Ishikawa (cell line): ENCODE results near the gene FNBP1L.

Experiments
- CEBPB ChIP-seq: IDR thresholded peaks from 2 replicates; pipeline ENCODE4 v1.6.1; 2012
- CREB1 ChIP-seq: IDR thresholded peaks from 2 replicates; pipeline ENCODE4 v1.6.1; 2012; ENCODE audit warnings: low read depth
- EGR1 ChIP-seq: IDR thresholded peaks from 2 replicates; pipeline ENCODE4 v1.6.1; 2012
- EP300 ChIP-seq: IDR thresholded peaks from 2 replicates; pipeline ENCODE4 v1.6.1; 2012; ENCODE audit warnings: borderline replicate concordance
- FOXM1 ChIP-seq: IDR thresholded peaks from 2 replicates; pipeline ENCODE4 v1.6.1; 2012; ENCODE audit warnings: low read depth, borderline replicate concordance
- NFIC ChIP-seq: IDR thresholded peaks from 2 replicates; pipeline ENCODE4 v1.6.1; 2012
- RAD21 ChIP-seq: IDR thresholded peaks from 2 replicates; pipeline ENCODE4 v1.6.1; 2012; ENCODE audit warnings: low read depth
- TAF1 ChIP-seq: IDR thresholded peaks from 2 replicates; pipeline ENCODE4 v1.6.1; 2012; ENCODE audit warnings: low read depth, mild to moderate bottlenecking
- TCF12 ChIP-seq: IDR thresholded peaks from 2 replicates; pipeline ENCODE4 v1.6.1; 2012; ENCODE audit warnings: low read depth
- TEAD4 ChIP-seq: IDR thresholded peaks from 2 replicates; pipeline ENCODE4 v1.6.1; 2012
- YY1 ChIP-seq: IDR thresholded peaks from 2 replicates; pipeline ENCODE4 v1.6.1; 2012; ENCODE audit warnings: low read depth
- ZBTB7A ChIP-seq: IDR thresholded peaks from 2 replicates; pipeline ENCODE4 v1.6.1; 2012; ENCODE audit warnings: low read depth
- TF ChIP-seq, protein P1 (sequence below): IDR thresholded peaks from 2 replicates; pipeline ENCODE4 v1.6.1; 2012
- TF ChIP-seq, protein P2 (sequence below): IDR thresholded peaks from 2 replicates; pipeline ENCODE4 v1.6.1; 2012; ENCODE audit warnings: low read depth, mild to moderate bottlenecking
- TF ChIP-seq, protein P3 (sequence below): IDR thresholded peaks from 2 replicates; pipeline ENCODE4 v1.6.1; 2012

The FNBP1L gene

DNA sequence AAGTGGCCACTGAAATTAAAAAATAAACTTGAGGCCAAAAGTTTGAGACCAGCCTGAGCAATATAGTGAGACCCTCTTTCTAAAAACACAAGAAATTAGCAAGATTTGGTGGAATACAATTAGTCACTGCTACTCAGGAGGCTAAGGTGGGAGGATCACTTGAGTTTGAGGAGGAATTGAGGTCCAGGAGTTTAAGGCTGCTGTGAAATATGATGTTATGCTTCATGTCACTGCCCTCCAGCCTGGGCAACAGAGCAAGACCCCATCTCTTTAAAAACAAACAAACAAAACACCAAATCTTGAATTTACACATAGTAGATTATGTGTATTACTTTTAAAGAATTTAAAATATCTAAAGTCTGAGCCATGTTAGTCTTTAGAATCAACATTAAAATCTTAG is 6.3 kb upstream of the FNBP1L start:
- TF ChIP-seq TEAD4 (no peak), CEBPB (no peak), EP300 (no peak), EGR1 (no peak), RAD21 (no peak), FOXM1 (no peak), TCF12 (no peak), ZBTB7A (no peak), TAF1 (no peak), YY1 (no peak), CREB1 (no peak), NFIC (no peak)
- TF ChIP-seq, protein P1, sequence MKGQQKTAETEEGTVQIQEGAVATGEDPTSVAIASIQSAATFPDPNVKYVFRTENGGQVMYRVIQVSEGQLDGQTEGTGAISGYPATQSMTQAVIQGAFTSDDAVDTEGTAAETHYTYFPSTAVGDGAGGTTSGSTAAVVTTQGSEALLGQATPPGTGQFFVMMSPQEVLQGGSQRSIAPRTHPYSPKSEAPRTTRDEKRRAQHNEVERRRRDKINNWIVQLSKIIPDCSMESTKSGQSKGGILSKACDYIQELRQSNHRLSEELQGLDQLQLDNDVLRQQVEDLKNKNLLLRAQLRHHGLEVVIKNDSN = no peak
- TF ChIP-seq, protein P2, sequence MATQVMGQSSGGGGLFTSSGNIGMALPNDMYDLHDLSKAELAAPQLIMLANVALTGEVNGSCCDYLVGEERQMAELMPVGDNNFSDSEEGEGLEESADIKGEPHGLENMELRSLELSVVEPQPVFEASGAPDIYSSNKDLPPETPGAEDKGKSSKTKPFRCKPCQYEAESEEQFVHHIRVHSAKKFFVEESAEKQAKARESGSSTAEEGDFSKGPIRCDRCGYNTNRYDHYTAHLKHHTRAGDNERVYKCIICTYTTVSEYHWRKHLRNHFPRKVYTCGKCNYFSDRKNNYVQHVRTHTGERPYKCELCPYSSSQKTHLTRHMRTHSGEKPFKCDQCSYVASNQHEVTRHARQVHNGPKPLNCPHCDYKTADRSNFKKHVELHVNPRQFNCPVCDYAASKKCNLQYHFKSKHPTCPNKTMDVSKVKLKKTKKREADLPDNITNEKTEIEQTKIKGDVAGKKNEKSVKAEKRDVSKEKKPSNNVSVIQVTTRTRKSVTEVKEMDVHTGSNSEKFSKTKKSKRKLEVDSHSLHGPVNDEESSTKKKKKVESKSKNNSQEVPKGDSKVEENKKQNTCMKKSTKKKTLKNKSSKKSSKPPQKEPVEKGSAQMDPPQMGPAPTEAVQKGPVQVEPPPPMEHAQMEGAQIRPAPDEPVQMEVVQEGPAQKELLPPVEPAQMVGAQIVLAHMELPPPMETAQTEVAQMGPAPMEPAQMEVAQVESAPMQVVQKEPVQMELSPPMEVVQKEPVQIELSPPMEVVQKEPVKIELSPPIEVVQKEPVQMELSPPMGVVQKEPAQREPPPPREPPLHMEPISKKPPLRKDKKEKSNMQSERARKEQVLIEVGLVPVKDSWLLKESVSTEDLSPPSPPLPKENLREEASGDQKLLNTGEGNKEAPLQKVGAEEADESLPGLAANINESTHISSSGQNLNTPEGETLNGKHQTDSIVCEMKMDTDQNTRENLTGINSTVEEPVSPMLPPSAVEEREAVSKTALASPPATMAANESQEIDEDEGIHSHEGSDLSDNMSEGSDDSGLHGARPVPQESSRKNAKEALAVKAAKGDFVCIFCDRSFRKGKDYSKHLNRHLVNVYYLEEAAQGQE = no peak
- TF ChIP-seq, protein P3, sequence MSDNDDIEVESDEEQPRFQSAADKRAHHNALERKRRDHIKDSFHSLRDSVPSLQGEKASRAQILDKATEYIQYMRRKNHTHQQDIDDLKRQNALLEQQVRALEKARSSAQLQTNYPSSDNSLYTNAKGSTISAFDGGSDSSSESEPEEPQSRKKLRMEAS = no peak

DNA sequence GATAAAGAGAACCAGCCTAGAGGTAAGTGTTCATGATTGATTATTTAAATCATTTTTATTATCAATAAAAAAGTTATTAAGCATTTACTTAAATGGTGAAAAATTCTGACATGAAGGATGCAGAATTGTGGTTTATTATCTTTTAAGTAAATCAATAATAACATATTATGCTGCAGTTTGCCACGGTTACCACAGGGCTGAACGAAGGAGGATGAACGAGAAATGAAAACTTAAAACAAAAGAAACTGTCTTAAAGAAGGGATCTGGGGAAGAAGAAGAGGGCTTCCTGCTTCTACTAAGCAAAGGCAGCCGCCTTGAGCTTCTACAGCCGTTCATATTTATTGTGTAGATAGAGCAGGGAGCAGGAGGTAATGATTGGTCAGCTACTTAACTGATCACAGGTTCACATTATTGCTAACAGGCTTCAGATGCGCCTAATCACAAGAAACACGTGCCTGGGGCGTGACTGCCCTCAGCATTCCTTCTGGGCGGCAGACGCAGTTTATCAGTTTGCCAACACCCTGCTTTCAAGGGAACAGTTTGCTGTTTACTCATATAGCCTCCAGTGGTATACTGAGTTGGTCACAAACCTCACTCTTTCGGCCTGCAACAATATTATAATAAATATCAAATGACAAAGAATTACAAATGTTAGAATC is 5.8 kb upstream of the FNBP1L start:
- TF ChIP-seq, protein P3 = 0 out of 2 replicates have a peak, but pooled peaks have one; percentile 29
- TF ChIP-seq NFIC = no peak

DNA sequence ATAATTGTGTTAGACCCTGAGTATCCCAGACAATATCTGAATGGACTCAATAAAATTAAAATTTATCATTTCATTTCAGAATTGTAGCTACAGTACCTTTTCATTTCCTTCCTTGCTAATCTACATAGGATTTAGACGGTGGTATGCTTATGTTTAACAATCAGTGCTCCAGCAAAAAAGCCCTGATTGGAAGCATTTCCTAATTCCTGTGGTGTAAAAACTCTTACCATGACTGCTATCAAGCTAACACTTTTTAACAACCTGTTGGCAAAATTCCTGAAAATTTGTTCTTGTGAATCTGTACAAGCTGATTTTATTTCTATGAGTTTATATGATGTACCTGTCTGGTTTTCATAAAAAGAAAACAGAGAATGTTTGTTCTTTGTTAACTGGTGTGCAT is 5.2 kb upstream of the FNBP1L start:
- TF ChIP-seq EP300 (no peak), NFIC (no peak), TEAD4 (no peak), TAF1 (no peak), CREB1 (no peak), ZBTB7A (no peak), CEBPB (no peak), FOXM1 (no peak), EGR1 (no peak), TCF12 (no peak)
- TF ChIP-seq, protein P3 = no peak
- TF ChIP-seq, protein P2 = no peak

DNA sequence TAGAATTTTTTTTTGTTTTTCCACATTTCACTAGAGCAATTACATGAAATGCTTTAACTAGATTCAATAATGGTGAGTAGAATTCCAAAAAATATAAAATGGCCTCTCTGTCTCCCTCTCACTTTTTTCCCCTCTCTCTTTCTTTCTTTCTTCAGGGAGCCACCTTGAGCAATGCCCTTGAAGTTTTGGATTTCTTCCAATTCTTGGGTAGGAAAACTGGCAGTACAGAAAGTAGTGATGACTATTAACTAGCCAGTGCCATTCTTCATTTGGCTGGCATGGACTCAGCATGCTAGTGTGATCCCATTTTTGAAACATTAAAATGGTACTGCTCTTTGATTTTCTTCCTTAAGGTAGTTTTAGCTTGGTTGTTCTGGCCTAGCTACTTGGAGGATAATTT is 4.5 kb upstream of the FNBP1L start:
- TF ChIP-seq RAD21 = no peak
- peak; percentile 34; the same call in 1 of the 2 replicates for TF ChIP-seq NFIC

DNA sequence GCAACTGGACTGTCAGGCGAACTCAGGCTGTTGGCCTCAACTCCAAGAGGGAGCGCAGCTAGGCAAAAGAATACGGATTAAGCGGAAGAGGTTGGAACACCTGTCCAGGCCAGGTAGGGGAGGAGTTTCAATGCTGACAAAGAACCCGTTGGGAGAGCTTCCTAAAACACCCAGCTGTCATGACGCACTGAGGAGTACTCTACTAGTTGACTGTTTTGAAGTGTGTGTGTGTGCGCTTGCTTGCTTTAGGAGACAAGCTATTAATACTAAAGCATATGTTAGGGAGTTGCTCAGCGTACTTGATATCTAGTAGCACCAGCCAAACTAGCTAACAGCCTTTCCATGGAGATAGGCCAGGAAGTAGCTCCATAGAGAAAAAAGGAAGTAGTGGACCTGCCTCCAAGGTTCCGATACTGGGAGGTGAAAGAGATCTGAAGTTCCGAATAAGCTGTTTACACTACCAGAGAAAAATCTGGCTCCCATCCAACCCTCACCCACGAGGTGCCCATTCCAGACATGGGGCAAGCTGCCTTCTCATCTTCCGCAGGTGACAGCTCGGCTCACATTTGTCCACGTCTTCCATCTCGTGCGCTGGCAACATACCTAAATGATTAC is 974 bp upstream of the FNBP1L start:
- no peak for TF ChIP-seq EGR1
- TF ChIP-seq, protein P3 = 0 out of 2 replicates have a peak, but pooled peaks have one; percentile 15
- peak; percentile 46; the same call in 1 of the 2 replicates for TF ChIP-seq NFIC

DNA sequence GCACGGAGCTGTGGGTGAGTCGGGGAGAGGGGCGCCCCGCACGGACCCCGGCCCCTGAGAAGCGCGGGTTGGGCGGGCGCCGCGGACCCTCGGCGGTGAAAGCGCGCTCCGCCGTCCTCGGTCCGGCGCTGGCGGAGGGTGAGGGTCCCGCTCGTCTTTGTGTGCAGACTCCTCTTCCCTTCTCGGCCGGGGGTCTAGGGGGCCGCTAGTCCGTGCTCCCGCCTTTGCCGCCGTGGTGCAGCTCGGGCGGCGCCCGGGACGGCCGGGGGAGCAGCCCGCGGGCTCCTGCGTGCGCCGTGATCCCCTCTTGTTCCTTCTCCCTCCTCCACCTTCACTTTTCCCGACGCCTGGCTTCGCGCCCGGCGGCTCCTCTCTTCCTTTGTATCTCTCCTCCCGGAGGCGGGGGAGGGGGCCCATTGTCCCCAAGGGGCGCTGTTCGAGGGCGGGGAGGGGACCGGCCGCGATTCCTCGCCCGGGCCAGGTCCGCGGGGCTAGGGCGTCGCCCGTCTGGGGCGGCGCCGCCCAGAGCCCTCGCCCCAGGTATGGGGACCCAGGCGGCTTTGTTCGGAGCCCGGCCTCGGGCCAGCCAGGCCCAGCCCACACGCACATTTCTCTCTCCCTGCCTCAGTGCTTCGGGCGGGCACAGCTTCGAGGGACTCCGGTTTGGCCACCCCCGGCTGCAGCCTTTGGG is 519 bp downstream of the FNBP1L start:
- TF ChIP-seq, protein P3 = peak; percentile 63; the same call in 1 of the 2 replicates
- TF ChIP-seq RAD21 (no peak), CEBPB (no peak), ZBTB7A (peak; percentile 49), CREB1 (no peak), EGR1 (no peak; the same call in 1 of the 2 replicates), EP300 (no peak), TEAD4 (no peak), NFIC (peak; percentile 12; the same call in 1 of the 2 replicates), FOXM1 (no peak), TCF12 (peak; percentile 27; the same call in 1 of the 2 replicates), TAF1 (peak; percentile 25; the same call in 1 of the 2 replicates), YY1 (no peak)
- TF ChIP-seq, protein P2 = no peak
- TF ChIP-seq, protein P1 = no peak
